ENCODE results near the gene WEE2.

- TF ChIP-seq CTCF (IDR thresholded peaks at IDR 0.05) (no peak), POLR2A (IDR thresholded peaks at IDR 0.05) (no peak)
Measured at GRCh38 chr7:141706239-141707064, 1.7 kb upstream of the WEE2 start.
